ENCODE results near the gene NHERF1.

NHERF1 gene

DNA sequence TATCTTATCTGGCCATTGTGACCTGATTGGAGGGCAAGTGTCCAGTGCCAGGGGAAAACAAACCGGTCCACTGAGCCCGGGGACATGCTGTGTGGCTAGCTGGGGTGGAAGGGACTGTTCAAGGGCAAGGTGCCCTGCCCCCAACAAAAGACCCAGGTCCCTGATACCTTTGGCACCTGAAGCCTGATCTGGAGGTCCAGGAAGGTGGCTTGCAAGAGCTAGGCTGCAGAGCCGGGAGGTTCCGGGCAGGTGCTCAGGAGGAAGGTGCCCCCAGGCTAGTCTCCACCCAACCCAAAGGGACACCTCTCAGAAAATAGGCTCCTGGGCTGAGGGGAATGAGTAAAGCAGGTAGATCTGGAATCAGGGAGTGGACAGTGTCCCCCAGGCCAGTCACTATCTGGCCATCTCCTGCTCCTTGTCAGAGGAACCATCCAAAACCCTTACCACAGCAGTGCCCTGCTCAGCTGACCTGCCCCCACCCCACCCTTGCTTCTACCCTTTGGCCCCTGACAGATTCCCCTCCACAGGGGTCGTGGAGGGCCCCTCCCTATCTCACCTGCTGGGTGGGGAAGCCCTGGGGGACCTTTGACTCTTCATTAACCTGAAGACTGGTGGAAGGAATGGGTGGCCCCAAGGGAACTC, 21.5 kb downstream of the NHERF1 start:
- no peak for DNase-seq

DNA sequence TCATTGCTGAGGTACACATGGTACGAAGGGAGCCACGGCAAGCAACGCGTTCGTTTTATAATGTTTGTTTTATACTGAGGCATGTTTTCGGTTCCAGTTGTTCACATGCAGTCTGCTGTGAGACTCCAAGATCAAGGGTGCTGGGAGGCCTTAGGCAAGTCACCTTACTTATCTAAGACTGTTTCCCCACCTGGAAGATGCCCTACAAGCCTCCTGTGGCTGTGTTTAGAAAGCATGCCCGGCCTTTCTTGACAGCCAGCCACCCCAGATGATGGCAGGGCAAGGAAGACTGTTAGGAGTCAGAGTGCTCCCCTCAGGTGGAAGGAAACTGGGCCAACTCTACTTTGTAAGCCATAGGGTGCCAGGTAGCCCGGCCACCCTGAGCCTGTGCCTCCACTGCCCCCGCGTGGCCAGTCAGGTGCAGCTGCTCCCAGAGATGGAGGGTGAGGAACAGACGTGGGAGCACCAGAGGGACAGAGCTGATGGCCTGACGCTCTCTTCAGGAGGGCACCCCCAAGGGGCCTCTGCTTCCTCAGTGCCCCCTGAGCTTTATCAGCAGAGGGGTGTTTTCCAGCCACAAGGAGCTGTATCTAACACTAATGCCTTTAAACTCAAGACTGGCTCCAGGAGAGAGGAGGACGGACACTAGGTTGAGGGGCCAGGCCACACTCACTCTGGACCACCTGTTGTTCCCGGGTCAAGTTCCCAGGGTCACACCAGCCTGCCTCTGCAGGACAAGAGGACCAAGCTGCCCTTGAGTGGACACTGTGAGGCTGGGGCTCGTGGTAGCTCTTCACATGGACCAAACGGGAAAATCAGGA, 22.3 kb downstream of the NHERF1 start:
- peak; percentile 16 for DNase-seq

DNA sequence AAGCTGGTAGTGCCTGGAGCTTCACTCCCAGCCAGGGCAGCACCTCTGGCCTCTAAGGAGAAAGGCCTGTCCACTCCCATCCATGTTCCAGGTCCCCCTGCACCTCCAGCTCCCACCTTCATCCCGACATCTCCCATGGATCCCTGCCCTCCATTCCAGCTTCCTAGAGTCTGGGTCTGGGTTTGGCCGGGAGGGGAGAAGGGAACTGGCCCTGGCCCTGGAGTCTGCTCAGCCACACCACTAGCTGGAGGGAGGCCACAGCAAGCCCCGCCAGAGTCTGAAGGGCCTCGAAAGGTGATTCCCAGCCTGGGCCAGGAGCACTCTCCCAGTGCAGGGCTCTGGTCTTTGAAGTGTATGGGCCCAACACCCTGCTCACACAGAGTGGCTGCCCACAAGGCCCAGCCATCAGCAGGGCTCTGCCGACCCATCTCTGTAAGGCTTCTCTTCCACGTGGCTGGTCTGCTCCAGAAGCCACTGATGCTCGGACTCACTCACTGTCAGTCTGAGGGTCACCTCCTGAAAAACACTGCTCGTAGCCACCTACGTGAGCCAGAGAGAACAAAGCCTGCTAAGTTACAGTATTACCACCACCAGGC, 23.0 kb downstream of the NHERF1 start:
- no peak for DNase-seq

DNA sequence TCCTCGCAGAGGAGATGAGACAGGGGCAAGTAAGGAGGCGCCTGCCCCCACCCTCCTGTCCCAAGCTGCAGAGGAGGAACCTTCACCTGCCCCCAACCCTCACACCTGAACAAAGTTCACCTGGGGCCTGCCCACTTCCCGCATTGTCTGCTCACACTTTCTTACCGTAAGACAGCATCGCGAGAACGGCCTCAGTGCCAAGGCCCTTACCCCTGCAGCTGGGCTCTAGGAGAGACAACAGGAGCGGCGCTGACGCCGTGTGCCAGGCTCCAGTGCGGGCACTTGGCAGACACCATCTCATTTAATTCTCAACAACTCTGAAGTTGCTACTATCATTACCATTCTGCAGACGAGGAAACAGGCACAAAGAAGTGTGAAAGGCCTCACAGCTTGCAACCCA, 23.6 kb downstream of the NHERF1 start:
- no peak for DNase-seq

DNA sequence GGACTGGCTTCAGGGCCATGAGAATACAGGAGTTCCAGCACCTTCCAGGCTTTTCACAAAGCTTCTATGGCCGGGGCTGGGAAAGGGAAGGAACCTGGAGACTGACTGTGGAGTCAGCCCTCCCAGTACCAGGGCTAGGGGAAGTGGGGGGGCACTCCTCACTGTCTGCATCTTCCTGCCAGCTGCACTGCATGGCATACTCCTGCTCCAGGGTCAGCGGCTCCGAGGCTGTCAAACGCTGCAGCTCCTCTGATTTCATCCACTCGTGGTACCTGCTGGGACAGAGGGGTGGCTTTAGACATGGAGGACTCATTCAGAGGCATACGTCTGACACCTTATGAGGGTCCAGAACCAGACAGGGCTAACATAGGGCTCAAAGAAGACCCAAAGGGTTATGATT, 25.0 kb downstream of the NHERF1 start:
- no peak for DNase-seq

GRCh38 chr17:74773871-74774286, 25.5 kb downstream of the NHERF1 start:
- peak; percentile 42 for DNase-seq

DNA sequence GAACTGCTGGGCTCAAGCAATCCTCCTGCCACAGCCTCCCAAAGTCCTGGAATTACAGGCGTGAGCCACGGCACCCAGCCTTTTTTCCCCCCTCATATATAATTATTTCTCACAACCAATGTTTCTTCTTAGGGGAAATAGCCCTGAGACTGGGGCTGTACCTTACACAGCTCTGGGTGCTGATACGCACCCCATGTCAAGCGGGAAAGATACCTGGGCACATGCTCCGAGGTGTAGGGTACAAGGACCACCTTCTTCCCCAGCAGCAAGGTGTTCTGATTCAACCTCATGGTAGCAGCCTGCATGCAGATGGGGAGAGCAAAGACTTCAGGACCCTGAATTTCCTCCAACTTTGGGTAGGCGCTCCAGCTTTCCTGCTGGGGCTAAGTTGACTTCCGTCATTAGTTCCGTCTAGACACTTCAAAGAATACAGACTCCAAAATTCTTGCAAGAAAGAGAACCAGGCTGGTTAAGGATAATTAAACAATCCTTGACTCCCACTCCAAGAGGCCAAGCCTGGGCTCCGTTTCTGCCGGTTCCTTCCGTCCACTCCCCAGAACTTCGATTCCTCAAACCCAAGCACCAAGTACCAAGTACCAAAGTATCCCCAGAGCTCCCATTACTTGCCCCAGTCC, 27.1 kb downstream of the NHERF1 start:
- DNase-seq = no peak

DNA sequence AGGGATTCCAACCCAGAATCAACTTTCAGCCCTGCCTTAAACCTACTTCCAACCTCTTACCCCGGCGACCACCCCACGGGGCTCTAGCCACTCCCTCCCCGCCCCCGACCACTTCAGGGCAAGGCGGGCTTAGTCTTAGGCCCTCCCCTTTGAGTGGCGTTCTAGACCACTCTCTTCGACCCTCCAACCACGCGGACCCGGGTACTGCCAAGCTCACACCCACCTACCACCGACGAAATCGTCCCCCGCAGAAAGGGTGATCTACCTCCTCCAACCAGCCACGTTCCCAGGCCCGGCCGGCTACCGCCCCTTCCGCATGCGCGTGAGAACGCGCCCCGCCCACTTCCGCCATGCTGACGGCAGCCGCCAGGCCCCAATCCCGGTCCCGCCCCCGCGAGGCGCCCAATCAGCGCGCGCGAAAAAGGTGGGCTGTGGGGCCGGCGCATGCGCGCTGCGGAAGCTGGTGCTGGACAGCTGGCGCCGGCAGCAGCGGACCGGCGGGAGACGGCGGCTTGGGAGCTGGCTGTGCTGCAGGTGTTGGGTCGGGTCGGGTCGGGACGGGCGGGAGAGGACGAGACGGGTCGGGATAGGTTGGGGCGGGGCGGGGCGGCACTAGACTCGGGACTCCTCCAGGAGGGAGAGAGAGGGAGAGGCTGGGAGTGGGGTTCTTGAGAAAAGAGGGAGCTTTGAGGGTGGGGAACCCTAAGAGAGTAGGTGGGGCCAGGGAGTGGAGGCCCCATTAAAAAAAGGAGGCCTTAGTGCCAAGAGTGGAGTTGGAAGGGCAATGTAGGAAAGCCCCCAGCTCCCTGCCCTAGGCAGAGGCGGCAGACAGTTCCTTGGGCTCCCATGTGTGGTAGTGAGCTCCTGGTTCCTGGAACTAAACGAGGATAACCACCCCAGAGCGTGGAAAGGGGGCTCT, 27.9 kb downstream of the NHERF1 start, which contains the start of gene NAT9:
Gene NAT9 (minus strand): TSS at position 302 of the 919 bp plus-strand sequence. CDS start 647 bp downstream, outside the sequence.
- DNase-seq = peak; percentile 93

DNA sequence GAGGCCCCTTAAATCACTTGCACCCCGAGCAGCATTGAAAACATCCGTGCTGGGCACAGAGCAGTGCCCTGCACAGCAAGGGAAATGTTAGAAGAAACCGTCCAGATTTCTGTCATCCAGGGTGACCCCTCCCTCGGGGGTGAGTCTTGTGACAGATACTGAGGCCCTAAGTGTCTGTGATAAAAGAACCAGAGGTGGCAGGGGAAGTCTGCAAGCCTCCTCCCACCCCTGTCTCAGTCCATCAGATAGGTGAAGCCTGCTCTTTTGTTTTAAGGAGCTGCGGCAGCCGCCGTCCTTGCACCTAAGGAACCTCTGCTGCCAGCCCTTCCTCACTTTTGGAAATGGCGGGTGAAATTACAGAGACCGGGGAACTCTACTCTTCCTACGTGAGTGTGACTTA, 28.6 kb downstream of the NHERF1 start:
- no peak for DNase-seq

GRCh38 chr17:74777901-74778515, 29.6 kb downstream of the NHERF1 start:
- no peak for DNase-seq

GRCh38 chr17:74778960-74779359, 30.5 kb downstream of the NHERF1 start:
- DNase-seq = no peak

DNA sequence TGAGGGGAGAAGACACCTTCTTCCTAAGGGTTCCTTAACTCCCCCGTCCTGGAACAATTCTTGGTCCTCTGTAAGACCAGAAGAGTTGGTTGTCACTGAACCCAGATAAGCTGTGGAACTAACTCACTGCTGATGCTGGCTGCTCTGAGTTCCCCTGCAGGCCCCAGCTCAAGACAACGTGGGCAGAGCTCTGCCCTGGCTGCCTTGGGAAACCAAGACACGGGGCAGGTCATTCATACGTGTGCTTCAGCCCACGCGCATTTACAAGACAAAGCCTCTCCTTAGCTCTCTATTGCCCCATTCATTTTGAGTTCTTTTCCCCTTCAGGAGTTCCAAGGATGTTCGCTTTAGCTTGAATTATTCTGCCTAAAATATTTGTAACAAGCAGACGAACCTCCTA, 31.1 kb downstream of the NHERF1 start:
- no peak for DNase-seq

DNA sequence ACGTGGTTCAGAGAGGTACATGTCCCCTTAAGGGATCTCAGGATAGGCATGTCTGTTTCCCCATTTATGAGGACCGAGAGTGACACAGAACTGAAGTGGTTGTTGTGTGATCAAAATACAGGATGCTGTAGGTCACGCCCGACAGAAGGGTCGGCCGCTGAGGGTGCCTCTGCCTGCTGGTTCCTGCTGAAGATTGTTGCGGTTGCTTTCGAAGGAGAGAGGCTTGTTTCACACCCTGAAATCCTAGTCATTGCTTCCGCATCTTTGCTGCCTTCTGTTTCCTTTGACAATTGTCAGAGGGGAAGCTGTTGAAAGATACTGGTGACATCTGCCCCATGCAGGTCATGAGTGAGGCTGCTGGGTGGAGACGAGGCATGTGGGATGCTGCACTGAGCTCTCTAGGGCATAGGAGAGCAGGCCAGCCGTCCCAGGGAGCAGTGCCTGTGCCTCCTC, 31.5 kb downstream of the NHERF1 start:
- DNase-seq = no peak

GRCh38 chr17:74780443-74781238, 32.2 kb downstream of the NHERF1 start:
- no peak for DNase-seq

DNA sequence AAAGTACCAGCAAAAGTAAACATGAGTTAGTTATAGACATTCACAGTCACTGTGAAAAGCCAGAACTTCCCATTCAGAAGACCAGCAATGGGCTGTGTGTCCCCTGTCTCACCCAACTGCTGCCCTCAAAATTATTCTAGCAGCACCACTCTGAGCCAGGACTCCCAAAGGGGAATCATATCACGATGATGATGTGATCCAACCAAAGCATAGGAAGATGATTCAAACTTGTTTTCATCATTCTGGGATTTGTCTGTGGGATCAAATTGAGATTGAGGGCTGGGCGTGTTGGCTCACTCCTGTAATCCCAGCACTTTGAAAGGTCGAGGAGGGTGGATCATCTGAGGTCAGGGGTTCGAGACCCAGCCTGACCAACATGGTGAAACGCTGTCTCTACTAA, 34.1 kb downstream of the NHERF1 start:
- DNase-seq = no peak

DNA sequence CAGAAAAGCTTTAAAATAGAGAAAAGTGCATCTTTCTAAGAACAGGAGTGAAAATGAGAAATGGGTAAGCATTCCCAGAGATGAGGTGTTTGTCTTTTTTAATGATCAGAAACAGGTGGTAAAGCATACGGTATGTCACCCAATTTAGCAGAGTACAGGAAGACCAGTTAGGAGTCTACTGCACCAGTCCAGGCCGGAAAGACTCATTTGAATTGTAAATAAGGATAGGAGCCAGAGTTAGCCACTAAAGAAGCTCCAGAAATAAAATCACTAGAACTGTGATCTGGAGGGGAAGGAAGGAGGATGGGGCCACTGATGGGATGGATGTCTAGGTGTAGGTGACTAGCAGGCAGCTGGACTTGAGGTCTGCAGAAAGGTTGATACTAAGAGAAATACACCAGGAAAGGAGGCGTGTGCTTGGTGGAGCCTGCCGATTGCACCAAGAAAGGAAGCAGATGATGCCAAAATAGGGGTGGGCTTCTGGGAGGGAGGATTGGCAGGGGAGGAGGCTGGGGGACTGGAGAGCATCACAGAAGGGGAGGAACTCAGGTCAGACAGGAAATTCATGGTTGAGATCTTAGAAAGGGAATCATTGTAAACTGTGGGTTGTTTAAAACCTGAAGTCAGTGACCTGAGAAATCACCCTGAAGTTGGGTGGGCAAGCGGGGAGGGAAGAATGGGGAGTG, 35.8 kb downstream of the NHERF1 start:
- DNase-seq = no peak

DNA sequence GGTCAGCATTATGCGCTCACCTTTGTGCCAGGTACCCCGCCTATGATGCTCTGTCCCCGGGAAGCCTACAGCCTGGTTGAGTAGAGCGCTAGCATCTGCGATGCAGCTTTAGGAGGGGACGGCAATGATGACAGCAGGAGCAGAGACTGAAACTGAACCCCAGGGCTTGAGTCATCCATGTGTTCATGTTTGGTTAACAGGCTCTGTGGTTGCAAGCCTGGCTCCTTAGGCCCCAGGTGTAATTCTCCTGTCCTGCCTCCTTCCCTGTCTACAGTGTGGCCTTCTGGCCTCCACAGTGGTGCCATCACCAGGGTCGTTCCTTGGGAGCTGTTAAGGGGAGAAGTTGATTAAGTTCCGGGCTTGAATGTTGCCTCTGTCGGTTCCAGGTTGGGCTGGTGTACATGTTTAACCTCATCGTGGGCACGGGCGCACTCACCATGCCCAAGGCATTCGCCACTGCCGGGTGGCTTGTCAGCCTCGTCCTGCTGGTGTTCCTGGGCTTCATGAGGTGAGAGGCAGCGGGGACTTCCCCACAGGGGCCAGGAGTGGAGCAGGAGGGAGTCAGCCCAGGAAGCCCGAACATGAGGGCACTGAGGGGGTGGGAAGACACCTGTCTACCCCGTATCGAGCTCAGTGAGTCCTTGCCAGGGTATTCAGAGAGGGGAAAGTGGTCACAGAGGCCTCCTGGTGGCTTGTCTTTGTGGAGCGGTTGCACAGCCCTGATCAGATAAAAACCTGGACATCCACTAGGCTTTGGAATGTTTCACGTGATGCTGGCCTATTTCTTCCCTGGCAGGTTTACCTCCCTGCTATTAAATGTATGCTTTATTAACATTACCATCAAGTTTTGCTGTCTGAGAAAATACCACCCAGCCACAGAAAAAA, 36.9 kb downstream of the NHERF1 start:
- DNase-seq = no peak

DNA sequence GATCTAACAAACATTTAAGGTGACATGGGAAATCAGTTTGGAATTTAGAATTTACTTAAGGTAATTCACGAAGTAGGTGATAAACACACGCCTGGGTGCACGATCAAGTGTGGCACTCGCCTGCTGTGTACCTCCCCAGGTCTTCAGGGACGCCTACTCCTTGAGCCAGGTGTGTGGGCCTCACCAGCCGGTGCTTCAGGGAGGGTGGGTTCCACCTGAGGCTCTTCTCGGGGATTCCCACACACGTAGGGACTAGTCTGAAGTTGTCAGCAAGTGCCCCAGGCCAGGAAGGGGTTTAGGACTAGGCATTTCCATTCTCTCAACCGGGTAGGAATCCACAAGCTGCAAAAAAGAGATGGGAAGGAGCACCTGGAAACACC, 37.5 kb downstream of the NHERF1 start:
- DNase-seq = no peak

- DNase-seq = no peak
These were observed 38.1 kb downstream of the NHERF1 start for GRCh38 chr17:74786431-74787055.
